Erythroblast (primary cell): ENCODE results near the gene RNF11.

Experiments
- GATA1 ChIP-seq: IDR thresholded peaks from 2 replicates; pipeline ENCODE4 v1.6.1; 2011; ENCODE audit warnings: low read depth, mild to moderate bottlenecking, control low read depth, low read length, moderate library complexity
- POLR2A ChIP-seq: IDR thresholded peaks from 2 replicates; pipeline ENCODE4 v1.6.1; 2011; ENCODE audit warnings: mild to moderate bottlenecking, low read length

- TF ChIP-seq POLR2A (peak; percentile 48), GATA1 (no peak)
These were observed 58.6 kb downstream of the RNF11 start for GRCh38 chr1:51294566-51295184.
